ENCODE data around the gene TMEM178B.

GRCh38 chr7:141181812-141182211 is 107.9 kb downstream of the TMEM178B start:
- TF ChIP-seq CTCF (IDR thresholded peaks at IDR 0.05): no peak
- TF ChIP-seq POLR2AphosphoS5 (IDR thresholded peaks at IDR 0.05; ENCODE audit: low read depth, low read length): no peak
- TF ChIP-seq REST (IDR thresholded peaks at IDR 0.05; ENCODE audit: insufficient read depth in 1 of 2, low read depth in 2 of 2, low read length in 1 of 2): no peak

All from Panc1 (cell line).